Renal cortex interstitium (tissue), 11 donors: ENCODE results near the gene EFCAB6. TPM values are rescaled to one million over a fixed set of nuclear protein-coding genes. Genes with fewer than 3 reads are reported as not detected.
A peak's percentile ranks its signal among the peaks of the same experiment; 100 is the strongest.

ENCODE experiments used
- DNase-seq, 11 donors: peaks; one replicate each; pipeline ENCODE4 v3.0.0-alpha.2; 2013; ENCODE audit warnings: low read depth in 9 of 11, low spot score in 4 of 11; ENCODE audit errors: extremely low read depth in 1 of 11
- polyA plus RNA-seq, 3 donors: library from polyadenylated mRNA; unstranded; fragments of 120-200 nt; gene quantifications; one replicate each; pipeline ENCODE4 v1.2.1, GENCODE V29; 2013; ENCODE audit not compliant: insufficient read length in 3 of 3

Gene EFCAB6
- polyA plus RNA-seq, 3 donors: 4.5 to 5.7 (median 5.3) TPM

GRCh38 chr22:43832393-43833265 lies 20.5 kb upstream of the EFCAB6 start:
- DNase-seq: no peak

GRCh38 chr22:43831561-43832392 lies 19.7 kb upstream of the EFCAB6 start:
- DNase-seq: no peak

- DNase-seq: no peak
Observed at GRCh38 chr22:43830931-43831560, 18.9 kb upstream of the EFCAB6 start.

DNA sequence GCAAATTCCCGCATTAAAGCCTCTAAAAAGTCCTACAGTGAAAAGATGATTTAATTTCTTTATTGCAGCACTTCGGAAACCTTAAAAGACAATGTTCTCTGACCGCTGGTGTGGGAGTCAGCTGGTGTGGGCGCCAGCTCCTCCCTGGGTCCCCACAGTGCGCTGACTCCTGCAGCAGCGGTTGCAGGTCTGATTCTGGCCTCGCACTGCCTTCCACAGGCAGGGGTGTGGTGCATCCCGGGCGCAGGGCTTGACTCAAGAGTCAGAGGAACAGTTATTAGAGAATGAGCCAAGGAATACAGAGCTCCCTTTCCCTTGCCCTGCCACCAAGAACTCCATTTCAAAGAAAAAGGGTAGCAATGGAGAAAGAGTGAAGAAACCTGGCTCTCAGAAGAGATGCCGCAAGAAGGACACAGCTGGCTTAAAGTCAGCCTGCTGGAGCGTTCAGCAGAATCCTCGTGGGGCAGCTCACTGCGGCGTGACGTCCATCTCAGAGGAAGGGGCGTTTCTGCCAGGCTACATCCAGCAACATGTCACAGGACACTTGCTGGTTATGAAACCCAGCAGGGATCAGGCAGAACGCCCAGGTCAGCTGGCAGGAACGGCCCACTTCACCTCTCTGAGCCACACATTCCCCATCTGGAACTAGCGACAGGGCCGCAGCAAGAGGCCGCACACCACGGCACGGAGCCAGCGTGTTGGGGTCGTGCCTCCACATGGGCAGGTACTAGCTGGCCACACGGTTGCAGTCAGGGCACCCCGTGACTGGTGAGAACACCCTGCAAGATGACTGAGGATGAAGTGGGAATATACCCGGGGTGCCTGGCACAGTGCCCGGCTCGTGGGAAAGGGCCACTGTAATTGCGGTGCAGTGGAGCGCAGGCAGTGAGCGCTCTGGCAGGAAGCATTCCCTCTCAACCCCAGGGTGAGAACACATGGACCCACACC lies 18.1 kb upstream of the EFCAB6 start:
- no peak for DNase-seq

DNA sequence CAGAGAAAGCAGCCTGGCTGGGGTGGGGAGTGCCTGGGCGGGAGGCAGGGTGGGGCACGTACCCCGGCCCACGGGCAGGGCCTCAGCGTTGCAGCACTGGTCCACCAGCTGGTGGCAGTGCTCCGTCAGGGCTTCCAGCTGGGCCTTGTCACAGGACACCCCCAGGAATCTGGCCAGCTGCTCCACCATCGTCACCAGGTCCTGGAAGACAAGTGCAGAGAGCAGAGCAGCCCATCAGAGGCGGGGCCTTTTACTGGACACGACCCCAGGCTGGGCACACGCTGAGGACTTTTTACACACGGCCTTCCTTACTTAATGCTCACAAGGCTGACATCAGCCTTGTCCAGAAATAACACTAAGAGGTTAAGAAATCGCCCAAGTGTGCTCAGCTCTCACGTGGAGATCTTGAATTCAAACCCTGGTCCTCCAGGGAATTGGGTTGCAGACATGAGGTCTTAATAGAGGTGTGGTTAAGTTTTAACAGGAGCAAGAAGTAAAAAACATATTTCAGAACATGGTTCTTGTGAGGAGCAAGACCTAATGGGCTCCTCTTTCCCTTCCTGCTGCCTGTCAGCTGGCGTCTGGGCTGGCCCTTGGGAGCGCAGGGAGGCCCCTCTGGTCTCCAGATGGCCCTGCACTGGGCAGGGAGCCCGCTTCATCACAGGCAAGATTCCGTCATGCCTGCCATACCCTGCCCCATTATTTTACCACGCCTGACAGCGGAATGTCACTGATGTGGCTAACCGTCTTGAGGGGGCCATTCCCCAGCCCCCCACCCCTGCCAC lies 17.1 kb upstream of the EFCAB6 start:
- DNase-seq: peak in 1 of 11 donors; percentile 31

GRCh38 chr22:43828725-43828997 lies 16.6 kb upstream of the EFCAB6 start:
- DNase-seq: no peak

- no peak for DNase-seq
Observed at GRCh38 chr22:43827926-43828724, 16.0 kb upstream of the EFCAB6 start.

- no peak for DNase-seq
Observed at GRCh38 chr22:43827003-43827735, 15.1 kb upstream of the EFCAB6 start.

GRCh38 chr22:43826142-43827002 lies 14.3 kb upstream of the EFCAB6 start:
- peak in 1 of 11 donors; percentile 29 for DNase-seq

- DNase-seq: no peak
Observed at GRCh38 chr22:43825651-43826050, 13.5 kb upstream of the EFCAB6 start.

DNA sequence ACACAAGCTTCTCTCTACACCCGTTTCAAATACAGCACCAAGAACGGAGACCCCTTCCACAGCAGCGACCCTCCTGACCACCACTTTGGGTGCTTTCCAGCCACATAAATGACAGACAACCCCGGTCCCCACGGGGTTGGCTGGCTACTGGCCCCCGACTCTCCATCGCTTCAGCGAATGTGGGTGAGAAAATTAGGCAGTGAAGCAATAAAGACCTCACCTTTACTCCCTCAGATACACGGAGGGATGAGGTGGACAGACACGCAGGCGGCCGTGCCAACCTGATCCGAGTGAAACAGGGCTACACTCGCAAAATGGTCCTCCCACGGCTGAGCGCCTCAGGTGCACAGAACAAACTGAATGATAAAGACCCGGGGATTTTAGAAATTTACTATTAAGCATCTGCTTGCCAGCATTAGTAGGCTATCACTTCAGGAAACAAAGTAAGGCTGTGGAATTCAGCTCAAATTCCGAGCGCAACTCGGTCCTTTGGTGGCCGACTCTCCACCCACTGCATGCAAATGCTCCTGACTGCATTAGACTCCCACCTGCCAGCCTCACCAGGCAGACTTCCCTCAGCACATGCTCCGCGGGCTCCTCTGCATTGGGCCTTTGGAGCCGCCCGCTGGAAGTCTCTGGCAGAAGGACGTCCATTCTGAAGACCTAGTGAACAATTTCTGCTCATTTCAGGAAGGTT lies 12.8 kb upstream of the EFCAB6 start:
- DNase-seq: peak in 1 of 11 donors; percentile 35

DNA sequence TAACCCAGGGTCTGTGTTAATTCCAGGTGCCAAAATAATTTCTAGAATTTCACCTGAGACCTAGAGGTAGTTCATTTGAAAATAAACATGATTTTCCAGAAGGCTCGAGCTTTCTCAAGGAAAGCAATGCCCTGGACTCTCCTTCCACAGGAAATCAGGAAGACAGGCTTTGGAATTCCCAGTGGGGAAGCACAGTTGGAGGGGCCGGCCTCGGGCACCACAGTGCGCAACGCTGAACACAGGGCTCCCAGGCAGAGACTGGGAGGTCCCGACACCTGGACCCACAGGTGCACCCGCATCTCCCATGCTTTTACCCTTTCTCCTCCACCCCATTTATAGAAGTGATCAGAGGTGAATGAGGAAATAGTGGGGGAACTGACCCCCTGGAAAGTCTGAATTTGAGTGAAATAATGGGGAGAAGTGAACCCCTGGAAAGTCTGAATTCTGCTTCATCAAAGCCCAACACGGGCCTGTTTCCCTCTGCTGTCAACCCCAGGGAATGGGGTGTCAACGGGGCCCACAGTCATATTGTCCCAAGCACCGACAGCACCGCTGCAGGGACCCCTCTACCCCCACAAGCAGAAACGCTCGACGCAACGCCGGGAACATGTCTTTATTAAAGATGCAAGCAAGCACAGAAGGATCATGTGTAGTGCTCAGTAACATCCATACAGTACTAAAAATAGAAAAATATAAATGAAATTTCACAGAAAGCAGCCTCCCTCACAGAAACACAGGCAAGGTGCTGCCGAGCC lies 12.0 kb upstream of the EFCAB6 start:
- DNase-seq: no peak

DNA sequence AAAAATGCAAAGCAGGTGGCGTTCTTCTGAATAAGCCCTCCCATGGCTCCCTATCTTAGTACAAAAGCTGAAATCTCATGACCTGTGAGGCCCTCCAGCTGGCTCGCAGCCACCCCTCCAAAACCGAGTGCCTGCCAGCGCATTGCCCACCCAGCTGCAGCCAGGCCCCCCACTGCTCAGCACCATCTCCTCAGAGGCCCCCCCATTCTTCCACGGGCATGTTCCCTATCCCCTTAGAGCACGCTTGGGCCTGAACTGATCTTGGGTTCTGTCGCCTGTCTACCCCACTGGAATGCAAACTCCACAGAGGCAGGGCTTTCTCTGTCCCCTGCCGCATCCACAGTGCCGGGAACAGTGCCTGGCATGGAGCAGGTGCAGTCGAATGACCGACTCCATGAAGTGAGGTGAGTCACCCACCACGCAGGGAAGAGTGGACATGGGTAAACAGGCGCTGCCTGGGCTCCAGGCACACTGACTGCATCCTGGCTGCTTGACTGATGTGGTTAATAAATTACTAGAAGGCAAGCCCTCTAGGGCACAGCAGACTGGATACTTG lies 11.3 kb upstream of the EFCAB6 start:
- DNase-seq: peak in 2 of 11 donors; percentile 50 to 61
